PC-3 (cell line): ENCODE data around the gene TRIB2. TPM values are rescaled to one million over a fixed set of nuclear protein-coding genes. Genes with fewer than 3 reads are reported as not detected.

Experiments used
- ATAC-seq: fragments of 200-7000 bp; cut with Tn5 transposase; 2 replicates; pipeline ENCODE4 v1.9.1; 2020; ENCODE audit warnings: mild to moderate bottlenecking, moderate library complexity
- BruUV-seq: library from RNA; stranded (reverse); fragments of 400-500 nt; replicated peaks from 2 replicates; lab custom pipeline; 2021; lab: Mats Ljungman, UMichigan
- CTCF ChIA-PET: fragments of 300-600 bp; sonication (Branson Sonifier 250); formaldehyde crosslinking; loops from one replicate; lab custom pipeline; 2022; ENCODE audit warnings: antibody characterized with exemption; lab: Charles Lee
- POLR2A ChIA-PET: fragments of 300-600 bp; sonication (Branson Sonifier 250); formaldehyde crosslinking; loops from one replicate; lab custom pipeline; 2022; ENCODE audit warnings: antibody characterized with exemption; ENCODE audit not compliant: unreplicated experiment; lab: Charles Lee
- DNase-seq: peaks from one replicate; pipeline ENCODE4 v3.0.0-alpha.2; 2015
- H2AFZ ChIP-seq: fragments of 300-600 bp; sonication (generic); 2 replicates; pipeline ENCODE4 v1.6.0; 2016; ENCODE audit warnings: antibody characterized with exemption, low read length
- H3F3A ChIP-seq: fragments of 300-600 bp; sonication (generic); one replicate; pipeline ENCODE4 v1.6.0; 2017; ENCODE audit warnings: antibody characterized with exemption, low read length, control low read depth, mild to moderate bottlenecking; ENCODE audit not compliant: unreplicated experiment
- H3K27ac ChIP-seq: fragments of 300-600 bp; sonication (generic); 2 replicates; pipeline ENCODE4 v1.5.1; 2016; ENCODE audit warnings: mild to moderate bottlenecking, low read length
- H3K27me3 ChIP-seq: fragments of 300-600 bp; sonication (generic); 2 replicates; pipeline ENCODE4 v1.6.1; 2016; ENCODE audit warnings: low read length, mixed read lengths
- H3K36me3 ChIP-seq: fragments of 300-600 bp; sonication (generic); 2 replicates; pipeline ENCODE4 v1.6.1; 2016; ENCODE audit warnings: low read depth, mixed run types, low read length, mixed read lengths
- H3K4me1 ChIP-seq: fragments of 300-600 bp; sonication (generic); 2 replicates; pipeline ENCODE4 v1.5.1; 2016; ENCODE audit warnings: low read length; ENCODE audit not compliant: insufficient read depth
- H3K4me2 ChIP-seq: fragments of 300-600 bp; sonication (generic); 2 replicates; pipeline ENCODE4 v1.6.0; 2016; ENCODE audit warnings: low read length
- H3K4me3 ChIP-seq: fragments of 300-600 bp; sonication (generic); 2 replicates; pipeline ENCODE4 v1.5.1; 2016; ENCODE audit warnings: mild to moderate bottlenecking, low read length, mixed read lengths
- H3K79me2 ChIP-seq: fragments of 300-600 bp; sonication (generic); 2 replicates; pipeline ENCODE4 v1.6.1; 2017; ENCODE audit warnings: low read length, mixed read lengths
- H3K9ac ChIP-seq: fragments of 300-600 bp; sonication (generic); 2 replicates; pipeline ENCODE4 v1.6.0; 2016; ENCODE audit warnings: mild to moderate bottlenecking, low read length
- H3K9me2 ChIP-seq: fragments of 300-600 bp; sonication (generic); replicated peaks from 2 replicates; pipeline ENCODE4 v1.6.1; 2016; ENCODE audit warnings: mixed run types, low read length, mixed read lengths
- H3K9me3 ChIP-seq: fragments of 300-600 bp; sonication (generic); 2 replicates; pipeline ENCODE4 v1.6.1; 2016; ENCODE audit warnings: low read length, mixed read lengths
- H4K20me1 ChIP-seq: fragments of 300-600 bp; sonication (generic); 2 replicates; pipeline ENCODE4 v1.6.1; 2016; ENCODE audit warnings: low read length, mixed read lengths
- EZH2 ChIP-seq: fragments of 300-600 bp; sonication (generic); IDR thresholded peaks from one replicate; pipeline ENCODE4 v1.6.1; 2017; ENCODE audit warnings: antibody characterized with exemption, mild to moderate bottlenecking, low read length; ENCODE audit not compliant: unreplicated experiment
- EZH2phosphoT487 ChIP-seq: fragments of 300-600 bp; sonication (generic); IDR thresholded peaks from 2 replicates; pipeline ENCODE4 v1.6.1; 2018; ENCODE audit warnings: mild to moderate bottlenecking, antibody characterized with exemption, low read length, borderline replicate concordance
- intact Hi-C: fragments of 100-400 bp; cut with micrococcal nuclease; formaldehyde crosslinking; loops from 2 replicates; pipeline ENCODE4 v1.9.0; 2023
- total RNA-seq: library from RNA; depleted of rRNA; stranded (reverse); fragments of >200 nt; gene quantifications from 2 replicates; pipeline ENCODE4 v1.2.3, GENCODE V29; 2014
- TF ChIP-seq, protein P1 (sequence below): fragments of 300-600 bp; sonication (generic); conservative IDR thresholded peaks from 2 replicates; pipeline ENCODE4 v1.5.1; 2017; ENCODE audit warnings: antibody characterized with exemption, low read depth, mild to moderate bottlenecking, low read length

TRIB2 gene
- total RNA-seq, 1 experiment from 2014 or later = 35.2 TPM

GRCh38 chr2:12702168-12703121 lies 14.3 kb upstream of the TRIB2 start:
- Histone ChIP-seq H3K4me1 (peaks cover 57% of the 10 kb centered on the region), H4K20me1 (no peaks in the 10 kb centered on the region), H2AFZ (peak overlapping the region; percentile 19; the same call in 1 of the 2 replicates), H3K9me2 (no peaks in the 10 kb centered on the region), H3F3A (peaks cover 16% of the 10 kb centered on the region), H3K27ac (peak overlapping the region; percentile 99), H3K4me2 (peak overlapping the region; percentile 77), H3K36me3 (no peaks in the 10 kb centered on the region), H3K9me3 (no peaks in the 10 kb centered on the region), H3K79me2 (no peaks in the 10 kb centered on the region), H3K4me3 (peak overlapping the region; percentile 28), H3K27me3 (no peaks in the 10 kb centered on the region), H3K9ac (peak overlapping the region; percentile 88)
- DNase-seq (peak; percentile 94), ATAC-seq (peak; percentile 79)
- no TSS peak for BruUV-seq
- CTCF ChIA-PET = interaction anchor here (0.5 to 1.8 kb wide), 3 partner anchors 14 to 873 kb away, joined by 3 to 13 read pairs (median 5); partner anchors contain the start of gene TRIB2
- TF ChIP-seq EZH2phosphoT487 (no peak), EZH2 (no peak)
- TF ChIP-seq, protein P1, sequence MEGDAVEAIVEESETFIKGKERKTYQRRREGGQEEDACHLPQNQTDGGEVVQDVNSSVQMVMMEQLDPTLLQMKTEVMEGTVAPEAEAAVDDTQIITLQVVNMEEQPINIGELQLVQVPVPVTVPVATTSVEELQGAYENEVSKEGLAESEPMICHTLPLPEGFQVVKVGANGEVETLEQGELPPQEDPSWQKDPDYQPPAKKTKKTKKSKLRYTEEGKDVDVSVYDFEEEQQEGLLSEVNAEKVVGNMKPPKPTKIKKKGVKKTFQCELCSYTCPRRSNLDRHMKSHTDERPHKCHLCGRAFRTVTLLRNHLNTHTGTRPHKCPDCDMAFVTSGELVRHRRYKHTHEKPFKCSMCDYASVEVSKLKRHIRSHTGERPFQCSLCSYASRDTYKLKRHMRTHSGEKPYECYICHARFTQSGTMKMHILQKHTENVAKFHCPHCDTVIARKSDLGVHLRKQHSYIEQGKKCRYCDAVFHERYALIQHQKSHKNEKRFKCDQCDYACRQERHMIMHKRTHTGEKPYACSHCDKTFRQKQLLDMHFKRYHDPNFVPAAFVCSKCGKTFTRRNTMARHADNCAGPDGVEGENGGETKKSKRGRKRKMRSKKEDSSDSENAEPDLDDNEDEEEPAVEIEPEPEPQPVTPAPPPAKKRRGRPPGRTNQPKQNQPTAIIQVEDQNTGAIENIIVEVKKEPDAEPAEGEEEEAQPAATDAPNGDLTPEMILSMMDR = no peak
- intact Hi-C loops = loop anchor here (1.0 to 10.0 kb wide), 5 partner anchors 13 to 872 kb away; no protein-coding TSS in a partner anchor
- POLR2A ChIA-PET = interaction anchor here (0.5 to 1.6 kb wide), 5 partner anchors 13 to 1971 kb away, joined by 3 to 15 read pairs (median 5); partner anchors contain the start of gene TRIB2

DNA sequence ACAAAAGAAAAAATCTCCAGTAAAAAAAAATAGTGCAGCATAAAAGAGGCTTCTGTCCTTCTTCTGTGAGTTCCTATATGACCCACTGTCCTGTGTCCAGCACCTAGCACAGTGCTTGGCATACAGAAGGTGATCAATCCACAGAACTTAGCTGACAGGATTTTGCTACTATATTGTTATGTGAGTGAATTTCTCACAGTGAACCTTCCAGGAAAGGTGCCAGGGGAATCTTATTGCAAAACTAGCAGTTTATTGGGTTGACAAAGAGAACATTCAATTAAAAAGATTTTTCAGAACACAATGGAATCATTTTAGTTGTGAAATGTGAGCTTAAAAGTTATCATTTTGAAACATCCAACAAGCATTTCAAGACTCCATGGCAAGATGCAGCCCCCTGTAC lies 12.4 kb upstream of the TRIB2 start:
- Histone ChIP-seq H3K36me3 (no peaks in the 10 kb centered on the region), H3K9me2 (no peaks in the 10 kb centered on the region), H4K20me1 (no peaks in the 10 kb centered on the region), H2AFZ (no peak overlapping the region), H3F3A (peaks cover 16% of the 10 kb centered on the region), H3K79me2 (no peaks in the 10 kb centered on the region), H3K27ac (peak overlapping the region; percentile 99), H3K27me3 (no peaks in the 10 kb centered on the region), H3K4me3 (no peak overlapping the region), H3K4me2 (no peak overlapping the region), H3K9me3 (no peaks in the 10 kb centered on the region), H3K4me1 (peaks cover 54% of the 10 kb centered on the region), H3K9ac (peak overlapping the region; percentile 88)
- TF ChIP-seq EZH2 = no peak
- TF ChIP-seq, protein P1 = no peak
- no peak for TF ChIP-seq EZH2phosphoT487
- intact Hi-C loops = loop anchor here (5.0 to 10.0 kb wide), 2 partner anchors 120 to 147 kb away; no protein-coding TSS in a partner anchor
- CTCF ChIA-PET = interaction anchor here (1.9 kb wide), 1 partner anchor 11 kb away, joined by 6 read pairs; no protein-coding TSS in a partner anchor
- no peak for ATAC-seq
- POLR2A ChIA-PET = no interaction called here
- BruUV-seq = no TSS peak
- DNase-seq = peak; percentile 44
